DND-41 (cell line): ENCODE measurements around the gene KRT28.

Experiments
- EZH2 ChIP-seq: IDR thresholded peaks from 3 replicates; pipeline ENCODE4 v1.6.1; 2012; ENCODE audit warnings: borderline replicate concordance, low read depth, mild to moderate bottlenecking, moderate library complexity, low read length, inconsistent platforms; ENCODE audit not compliant: severe bottlenecking
- TF ChIP-seq, protein P1 (sequence below): IDR thresholded peaks from 2 replicates; pipeline ENCODE4 v1.5.1; 2012; ENCODE audit warnings: borderline replicate concordance, low read length, moderate library complexity, mild to moderate bottlenecking; ENCODE audit not compliant: poor library complexity, severe bottlenecking; ENCODE audit errors: extremely low read depth

DNA sequence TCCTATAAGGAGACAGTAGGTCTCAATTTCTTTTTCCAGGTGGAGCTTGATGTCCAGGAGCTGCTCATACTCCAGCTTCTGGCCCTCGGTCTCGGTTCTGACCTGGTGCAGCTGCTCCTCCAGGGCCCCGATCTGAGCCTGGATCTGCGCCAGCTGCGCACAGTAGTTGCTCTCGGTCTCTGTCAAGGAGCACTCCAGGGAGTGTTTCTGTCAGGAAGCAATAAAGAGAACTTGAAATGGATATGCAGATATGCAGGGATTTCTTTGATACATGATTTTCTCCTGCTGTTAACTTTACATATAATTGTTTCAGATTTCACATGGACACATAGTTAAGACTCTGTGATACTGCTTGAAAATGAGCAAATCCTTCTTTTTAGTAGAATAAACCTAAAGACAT is 49.4 kb downstream of the KRT28 start:
- TF ChIP-seq, protein P1, sequence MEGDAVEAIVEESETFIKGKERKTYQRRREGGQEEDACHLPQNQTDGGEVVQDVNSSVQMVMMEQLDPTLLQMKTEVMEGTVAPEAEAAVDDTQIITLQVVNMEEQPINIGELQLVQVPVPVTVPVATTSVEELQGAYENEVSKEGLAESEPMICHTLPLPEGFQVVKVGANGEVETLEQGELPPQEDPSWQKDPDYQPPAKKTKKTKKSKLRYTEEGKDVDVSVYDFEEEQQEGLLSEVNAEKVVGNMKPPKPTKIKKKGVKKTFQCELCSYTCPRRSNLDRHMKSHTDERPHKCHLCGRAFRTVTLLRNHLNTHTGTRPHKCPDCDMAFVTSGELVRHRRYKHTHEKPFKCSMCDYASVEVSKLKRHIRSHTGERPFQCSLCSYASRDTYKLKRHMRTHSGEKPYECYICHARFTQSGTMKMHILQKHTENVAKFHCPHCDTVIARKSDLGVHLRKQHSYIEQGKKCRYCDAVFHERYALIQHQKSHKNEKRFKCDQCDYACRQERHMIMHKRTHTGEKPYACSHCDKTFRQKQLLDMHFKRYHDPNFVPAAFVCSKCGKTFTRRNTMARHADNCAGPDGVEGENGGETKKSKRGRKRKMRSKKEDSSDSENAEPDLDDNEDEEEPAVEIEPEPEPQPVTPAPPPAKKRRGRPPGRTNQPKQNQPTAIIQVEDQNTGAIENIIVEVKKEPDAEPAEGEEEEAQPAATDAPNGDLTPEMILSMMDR, result no peak
- no peak for TF ChIP-seq EZH2
